ENCODE results near the gene TLR7. TPM values are rescaled to one million over a fixed set of nuclear protein-coding genes. Genes with fewer than 3 reads are reported as not detected.

Gene TLR7
- total RNA-seq, 1 experiment from 2014 or later, result not detected

DNA sequence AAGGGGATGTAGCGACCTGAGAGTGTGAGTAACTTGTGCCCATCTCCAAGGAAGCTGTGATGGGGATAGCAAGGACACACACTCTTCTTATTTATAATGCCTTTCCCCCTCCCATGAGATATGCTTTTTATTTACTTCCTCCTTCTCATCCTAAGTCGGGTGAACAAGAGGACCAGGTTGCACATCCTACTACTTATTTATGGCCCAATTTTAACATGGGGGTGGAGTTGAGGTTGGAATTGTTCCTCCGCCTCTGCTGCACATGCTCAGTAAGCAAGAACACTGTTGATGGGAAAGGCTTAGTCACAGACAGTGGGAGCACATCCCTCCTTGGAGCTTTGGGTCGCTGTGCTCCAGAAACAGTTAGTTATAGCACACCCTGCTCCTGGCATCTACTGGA is 24.3 kb downstream of the TLR7 start:
- no peaks in the 10 kb centered on the region for H3K4me1 ChIP-seq (ENCODE audit: insufficient read depth, low read length)
- H2BK12ac ChIP-seq (ENCODE audit: insufficient read length, low read depth, low read length), result no peak overlapping the region
- no peak overlapping the region for H4K91ac ChIP-seq (ENCODE audit: insufficient read length, low read depth, low read length)
- H2BK20ac ChIP-seq (ENCODE audit: low read depth, low read length, poor library complexity, severe bottlenecking), result no peak overlapping the region
- H3K4me1 Mint-ChIP-seq, result no peaks in the 10 kb centered on the region
- H3T11ph ChIP-seq (ENCODE audit: low read length), result no peak overlapping the region
- H4K20me1 ChIP-seq (ENCODE audit: control insufficient read depth, insufficient read depth, insufficient read length), result no peaks in the 10 kb centered on the region
- H2AFZ ChIP-seq (ENCODE audit: low read length), result no peak overlapping the region
- no peak overlapping the region for H3K4me2 ChIP-seq (ENCODE audit: insufficient read depth, insufficient read length, low read length)
- no peaks in the 10 kb centered on the region; the same call in 1 of the 2 replicates for H3K27me3 Mint-ChIP-seq (ENCODE audit: low read depth)
- no peak overlapping the region for H4K5ac ChIP-seq (ENCODE audit: insufficient read length, low read depth, low read length)
- TF ChIP-seq CTCF (conservative IDR thresholded peaks at IDR 0.05), result no peak
- no peak overlapping the region for H2BK5ac ChIP-seq (ENCODE audit: insufficient read length, low read length)
- no peak overlapping the region for H2BK15ac ChIP-seq (ENCODE audit: low read depth, low read length)
- no peak overlapping the region for H3K14ac ChIP-seq (ENCODE audit: insufficient read depth, low read length)
- no peak overlapping the region for H3K27ac Mint-ChIP-seq
- H3K79me2 ChIP-seq (ENCODE audit: insufficient read depth, low read length), result no peaks in the 10 kb centered on the region
- H3K9ac ChIP-seq (ENCODE audit: extremely low read depth, insufficient read length, low read length), result no peak overlapping the region
- no peak overlapping the region for H3K56ac ChIP-seq (ENCODE audit: insufficient read length, low read depth, low read length)
- no peak for DNase-seq
- H4K8ac ChIP-seq (replicated peaks; ENCODE audit: insufficient read length, low read depth, low read length), result no peak overlapping the region
- H3K27me3 ChIP-seq (ENCODE audit: insufficient read depth, low read length), result no peaks in the 10 kb centered on the region
- no peak overlapping the region for H2BK120ac ChIP-seq (ENCODE audit: low read depth, low read length, poor library complexity, severe bottlenecking)
- peaks cover 54 to 64% of the 10 kb centered on the region in 2 experiments for H3K9me3 Mint-ChIP-seq
- no peak overlapping the region for H3K4me3 Mint-ChIP-seq
- no peak overlapping the region for H3K23ac ChIP-seq (ENCODE audit: insufficient read length, low read depth, low read length)
- no peaks in the 10 kb centered on the region; a peak in 1 of 7 replicates for H3K36me3 Mint-ChIP-seq (ENCODE audit: insufficient read depth in 1 of 3, low read depth in 3 of 3)
- no peak overlapping the region for H3K18ac ChIP-seq (ENCODE audit: insufficient read length, low read depth, low read length)
- no peak overlapping the region for H3K4ac ChIP-seq (ENCODE audit: low read depth, low read length)
- WGBS (ENCODE audit: extremely low coverage, insufficient read length, low lambda C conversion rate), result no CpG with 5 or more reads among the region's 4 CpGs
- no peak overlapping the region for H3K27ac ChIP-seq (ENCODE audit: insufficient read length, low read depth, low read length)
- no peaks in the 10 kb centered on the region for H3K23me2 ChIP-seq (ENCODE audit: insufficient read length, low read depth, low read length, poor library complexity, severe bottlenecking)
- no peaks in the 10 kb centered on the region for H3K9me3 ChIP-seq (ENCODE audit: control insufficient read depth, low read depth, low read length)
- H2AK5ac ChIP-seq (ENCODE audit: insufficient read length, low read length), result no peak overlapping the region
- H3K79me1 ChIP-seq (ENCODE audit: insufficient read depth, low read depth, low read length, poor library complexity, severe bottlenecking), result no peaks in the 10 kb centered on the region
